ENCODE results near the gene C2orf42.
"Not testable (repeated sequence)": the region's sequence is repeated elsewhere in the genome, so short reads cannot be mapped to it uniquely, and the experiment has no call there.

Gene C2orf42

DNA sequence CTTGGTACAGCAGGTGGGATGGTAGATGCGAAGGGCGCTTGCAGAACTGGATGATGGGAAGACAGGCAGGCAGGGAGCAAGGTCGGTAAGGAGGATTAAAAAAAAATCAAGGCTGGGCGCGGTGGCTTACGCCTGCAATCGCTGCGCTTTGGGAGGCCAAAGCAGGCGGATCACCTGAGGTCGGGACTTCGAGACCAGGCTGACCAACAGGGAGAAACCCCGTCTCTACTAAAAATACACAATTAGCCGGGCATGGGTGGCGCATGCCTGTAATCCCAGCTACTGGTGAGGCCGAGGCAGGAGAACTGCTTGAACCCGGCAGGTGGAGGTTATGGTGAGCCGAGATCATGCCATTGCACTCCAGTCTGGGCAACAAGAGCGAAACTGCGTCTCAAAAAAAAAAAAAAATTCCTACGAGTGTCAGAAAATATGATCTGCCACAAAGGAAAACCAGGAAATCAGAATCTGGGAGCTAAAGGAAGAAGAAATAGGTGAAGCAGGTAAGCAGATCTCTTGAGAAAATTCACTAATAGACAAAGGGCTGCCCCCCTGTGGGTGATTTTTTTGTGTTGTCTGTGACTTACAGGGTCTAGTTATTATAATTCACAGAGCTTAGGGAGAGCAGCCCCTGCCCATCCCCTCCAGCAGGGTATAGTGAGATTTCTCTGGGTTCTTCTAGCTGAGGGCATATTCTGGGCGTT is 46.2 kb downstream of the C2orf42 start:
- H3K9me3 ChIP-seq (ENCODE audit: control insufficient read depth, low read length), result no peaks in the 10 kb centered on the region
- no peak overlapping the region for H3K27ac ChIP-seq (ENCODE audit: insufficient read depth, low read depth, low read length, poor library complexity, severe bottlenecking)
- H3K36me3 ChIP-seq (ENCODE audit: control insufficient read depth, insufficient read depth, low read length), result no peaks in the 10 kb centered on the region
- WGBS, 2 experiments, result 92 to 94% methylated on average over 21 of the region's 21 CpGs
- no peak overlapping the region for H3K4me3 ChIP-seq (ENCODE audit: insufficient read depth, low read depth, low read length)
- H3K4me1 ChIP-seq (ENCODE audit: control insufficient read depth, insufficient read depth, low read length), result peaks cover 17% of the 10 kb centered on the region
- H3K27me3 ChIP-seq (ENCODE audit: control insufficient read depth, insufficient read depth, low read length, poor library complexity, severe bottlenecking), result no peaks in the 10 kb centered on the region

DNA sequence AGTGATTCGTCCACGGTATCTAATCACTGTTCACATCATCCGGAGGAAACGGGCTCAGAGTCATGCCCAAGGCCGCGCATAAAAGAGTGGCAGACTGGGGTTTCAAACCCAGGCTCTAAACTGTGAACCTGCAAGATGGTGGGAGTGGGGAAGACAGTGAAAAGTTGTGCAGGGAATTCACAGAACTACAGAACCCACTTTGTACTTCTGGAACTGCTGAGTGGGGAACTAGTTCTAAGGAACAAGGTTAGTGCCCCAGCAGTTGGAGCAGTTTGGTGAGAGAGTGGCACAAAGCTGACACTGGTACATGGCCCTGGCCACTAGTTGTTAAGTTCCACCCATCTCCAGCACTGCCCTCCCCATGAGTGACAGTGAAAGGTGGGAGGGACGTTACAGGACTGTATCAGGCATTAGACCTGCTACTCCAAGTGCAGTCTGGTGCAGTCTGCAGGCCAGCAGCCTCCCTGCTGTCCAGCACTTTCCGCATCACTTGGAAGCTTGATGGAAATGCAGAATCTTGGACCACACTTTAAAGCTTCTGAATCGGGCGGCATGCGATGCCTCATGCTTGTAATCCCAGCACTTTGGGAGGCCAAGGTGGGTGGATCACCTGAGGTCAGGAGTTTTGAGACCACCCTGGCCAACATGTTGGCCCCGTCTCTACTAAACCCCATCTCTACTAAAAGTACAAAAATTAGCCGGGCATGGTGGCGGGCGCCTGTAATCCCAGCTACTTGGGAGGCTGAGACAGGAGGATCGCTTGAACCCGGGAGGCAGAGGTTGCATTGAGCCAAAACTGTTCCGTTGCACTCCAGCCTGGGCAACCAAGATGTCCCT is 47.3 kb downstream of the C2orf42 start:
- H3K4me3 ChIP-seq (ENCODE audit: insufficient read depth, low read depth, low read length), result peak overlapping the region; percentile 57
- H3K4me1 ChIP-seq (ENCODE audit: control insufficient read depth, insufficient read depth, low read length), result peaks cover 19% of the 10 kb centered on the region
- no peaks in the 10 kb centered on the region for H3K27me3 ChIP-seq (ENCODE audit: control insufficient read depth, insufficient read depth, low read length, poor library complexity, severe bottlenecking)
- no peaks in the 10 kb centered on the region for H3K36me3 ChIP-seq (ENCODE audit: control insufficient read depth, insufficient read depth, low read length)
- peak overlapping the region; percentile 90 for H3K27ac ChIP-seq (ENCODE audit: insufficient read depth, low read depth, low read length, poor library complexity, severe bottlenecking)
- no peaks in the 10 kb centered on the region for H3K9me3 ChIP-seq (ENCODE audit: control insufficient read depth, low read length)
- 90 to 93% methylated on average over 18 of the region's 18 CpGs for WGBS, 2 experiments

- H3K9me3 ChIP-seq (ENCODE audit: control insufficient read depth, low read length), result no peaks in the 10 kb centered on the region
- 0% methylated on average over 48 of the region's 50 CpGs for WGBS, 2 experiments
- no peaks in the 10 kb centered on the region for H3K36me3 ChIP-seq (ENCODE audit: control insufficient read depth, insufficient read depth, low read length)
- no peaks in the 10 kb centered on the region for H3K27me3 ChIP-seq (ENCODE audit: control insufficient read depth, insufficient read depth, low read length, poor library complexity, severe bottlenecking)
- peak overlapping the region; percentile 57 for H3K4me3 ChIP-seq (ENCODE audit: insufficient read depth, low read depth, low read length)
- H3K27ac ChIP-seq (ENCODE audit: insufficient read depth, low read depth, low read length, poor library complexity, severe bottlenecking), result peak overlapping the region; percentile 95
- peaks cover 19% of the 10 kb centered on the region for H3K4me1 ChIP-seq (ENCODE audit: control insufficient read depth, insufficient read depth, low read length)
These were observed 48.1 kb downstream of the C2orf42 start for GRCh38 chr2:70142590-70143313.

GRCh38 chr2:70141902-70142589 is 48.8 kb downstream of the C2orf42 start:
- Histone ChIP-seq H3K27ac (ENCODE audit: insufficient read depth, low read depth, low read length, poor library complexity, severe bottlenecking) (peak overlapping the region; percentile 95), H3K27me3 (ENCODE audit: control insufficient read depth, insufficient read depth, low read length, poor library complexity, severe bottlenecking) (no peaks in the 10 kb centered on the region), H3K4me1 (ENCODE audit: control insufficient read depth, insufficient read depth, low read length) (peaks cover 19% of the 10 kb centered on the region), H3K4me3 (ENCODE audit: insufficient read depth, low read depth, low read length) (peak overlapping the region; percentile 57), H3K9me3 (ENCODE audit: control insufficient read depth, low read length) (no peaks in the 10 kb centered on the region), H3K36me3 (ENCODE audit: control insufficient read depth, insufficient read depth, low read length) (no peaks in the 10 kb centered on the region)
- WGBS, 2 experiments, result 1 to 2% methylated on average over 71 to 72 of the region's 73 CpGs

- WGBS, 2 experiments, result 51 to 59% methylated on average over 14 of the region's 14 CpGs
- Histone ChIP-seq H3K27ac (ENCODE audit: insufficient read depth, low read depth, low read length, poor library complexity, severe bottlenecking) (peak overlapping the region; percentile 95), H3K36me3 (ENCODE audit: control insufficient read depth, insufficient read depth, low read length) (no peaks in the 10 kb centered on the region), H3K9me3 (ENCODE audit: control insufficient read depth, low read length) (no peaks in the 10 kb centered on the region), H3K27me3 (ENCODE audit: control insufficient read depth, insufficient read depth, low read length, poor library complexity, severe bottlenecking) (no peaks in the 10 kb centered on the region), H3K4me3 (ENCODE audit: insufficient read depth, low read depth, low read length) (peak overlapping the region; percentile 57), H3K4me1 (ENCODE audit: control insufficient read depth, insufficient read depth, low read length) (peaks cover 19% of the 10 kb centered on the region)
These were observed 49.5 kb downstream of the C2orf42 start for GRCh38 chr2:70141212-70141901.

- H3K27me3 ChIP-seq (ENCODE audit: control insufficient read depth, insufficient read depth, low read length, poor library complexity, severe bottlenecking), result no peaks in the 10 kb centered on the region
- H3K36me3 ChIP-seq (ENCODE audit: control insufficient read depth, insufficient read depth, low read length), result no peaks in the 10 kb centered on the region
- H3K4me3 ChIP-seq (ENCODE audit: insufficient read depth, low read depth, low read length), result no peak overlapping the region
- 67 to 74% methylated on average over 5 of the region's 5 CpGs for WGBS, 2 experiments
- H3K4me1 ChIP-seq (ENCODE audit: control insufficient read depth, insufficient read depth, low read length), result peaks cover 19% of the 10 kb centered on the region
- no peak overlapping the region for H3K27ac ChIP-seq (ENCODE audit: insufficient read depth, low read depth, low read length, poor library complexity, severe bottlenecking)
- H3K9me3 ChIP-seq (ENCODE audit: control insufficient read depth, low read length), result no peaks in the 10 kb centered on the region
These were observed 50.0 kb downstream of the C2orf42 start for GRCh38 chr2:70140791-70141211.

GRCh38 chr2:70134323-70134983 is 56.4 kb downstream of the C2orf42 start:
- not testable (repeated sequence) for H3K4me3 ChIP-seq (ENCODE audit: insufficient read depth, low read depth, low read length); H3K36me3 ChIP-seq (ENCODE audit: control insufficient read depth, insufficient read depth, low read length); H3K27me3 ChIP-seq (ENCODE audit: control insufficient read depth, insufficient read depth, low read length, poor library complexity, severe bottlenecking); H3K27ac ChIP-seq (ENCODE audit: insufficient read depth, low read depth, low read length, poor library complexity, severe bottlenecking); H3K9me3 ChIP-seq (ENCODE audit: control insufficient read depth, low read length)
- WGBS, 2 experiments, result 93 to 96% methylated on average over 10 of the region's 10 CpGs
- H3K4me1 ChIP-seq (ENCODE audit: control insufficient read depth, insufficient read depth, low read length), result peaks cover 12% of the 10 kb centered on the region

DNA sequence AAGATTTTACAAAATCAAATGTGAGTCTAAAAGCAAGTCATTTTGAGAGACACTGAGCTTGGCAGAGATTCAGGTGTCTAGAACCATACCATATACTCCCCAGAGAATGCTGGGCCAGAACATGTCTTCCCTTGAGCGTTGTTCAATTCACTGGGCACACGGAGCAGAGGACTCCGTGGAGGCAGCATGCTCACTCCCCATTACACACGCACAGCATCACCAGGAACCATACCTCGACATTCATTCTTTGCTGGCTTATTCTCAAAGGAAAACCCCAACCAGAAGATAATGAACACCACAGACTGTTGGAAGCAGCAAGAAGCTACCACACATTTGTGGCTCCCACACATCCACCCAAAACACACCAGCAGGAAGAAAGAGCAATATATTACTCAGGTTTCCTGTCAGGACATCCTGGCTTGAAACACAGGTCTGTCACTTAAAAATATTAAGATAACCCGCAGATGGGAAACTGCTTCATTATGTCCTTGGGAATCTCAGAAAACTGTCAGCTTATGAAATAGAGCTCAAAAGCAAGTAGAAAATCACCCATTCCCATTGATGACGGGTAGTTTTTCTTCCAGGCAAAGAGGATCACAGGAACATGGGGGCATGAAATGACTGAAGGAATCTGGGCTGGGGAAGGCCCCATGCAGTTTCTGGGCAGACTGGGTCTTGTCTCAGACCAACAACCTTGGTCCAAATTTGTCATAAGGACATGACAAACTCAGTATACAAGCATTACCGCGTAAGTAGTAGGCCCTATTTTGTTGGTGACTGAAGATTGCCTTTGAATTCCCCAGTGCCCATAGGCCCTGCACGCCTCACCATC is 57.1 kb downstream of the C2orf42 start:
- Histone ChIP-seq H3K27me3 (ENCODE audit: control insufficient read depth, insufficient read depth, low read length, poor library complexity, severe bottlenecking) (no peaks in the 10 kb centered on the region), H3K36me3 (ENCODE audit: control insufficient read depth, insufficient read depth, low read length) (no peaks in the 10 kb centered on the region), H3K9me3 (ENCODE audit: control insufficient read depth, low read length) (no peaks in the 10 kb centered on the region), H3K27ac (ENCODE audit: insufficient read depth, low read depth, low read length, poor library complexity, severe bottlenecking) (no peak overlapping the region), H3K4me1 (ENCODE audit: control insufficient read depth, insufficient read depth, low read length) (peaks cover 11% of the 10 kb centered on the region), H3K4me3 (ENCODE audit: insufficient read depth, low read depth, low read length) (no peak overlapping the region)
- 93 to 95% methylated on average over 10 of the region's 10 CpGs for WGBS, 2 experiments
